ENCODE data around the gene NUTF2.

Gene NUTF2

DNA sequence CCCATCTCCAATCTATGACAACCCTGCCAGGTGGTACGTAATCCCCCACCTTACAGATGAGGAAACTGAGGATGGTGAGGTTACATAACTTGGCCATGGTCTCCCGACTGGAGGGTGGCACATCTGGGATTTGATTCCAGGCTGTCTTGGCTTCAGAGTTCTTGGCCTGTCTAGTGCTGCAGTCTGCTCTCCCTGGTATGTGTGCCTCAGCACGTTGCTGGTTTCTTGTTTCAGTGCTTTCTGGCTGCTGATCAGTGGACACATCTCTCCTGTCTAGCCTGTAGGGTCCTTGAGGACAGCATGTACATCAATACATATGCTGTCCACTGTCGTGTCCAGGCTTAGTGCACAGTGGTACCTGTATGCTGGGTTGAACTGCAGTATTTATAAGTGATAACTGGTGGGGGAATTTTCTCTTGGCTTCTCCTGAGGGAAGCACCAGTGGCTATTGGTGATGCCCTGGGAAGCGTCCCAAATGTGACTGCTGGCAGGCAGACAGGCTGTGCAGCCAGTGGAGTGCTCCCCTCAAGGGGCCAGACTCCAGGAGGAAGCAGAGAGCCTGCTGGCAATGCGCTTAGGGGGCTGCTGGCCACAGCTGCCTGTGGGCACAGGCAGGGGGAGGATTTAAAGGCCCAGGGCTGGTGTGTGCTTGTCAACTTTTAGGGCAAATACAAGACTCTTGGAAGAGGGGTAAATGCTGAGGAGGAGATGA lies 70.6 kb downstream of the NUTF2 start:
- POLR2A ChIA-PET (ENCODE audit: low non-redundant PET) = no interaction called here
- no peak for DNase-seq (ENCODE audit: low spot score)
- TF ChIP-seq, protein P1, sequence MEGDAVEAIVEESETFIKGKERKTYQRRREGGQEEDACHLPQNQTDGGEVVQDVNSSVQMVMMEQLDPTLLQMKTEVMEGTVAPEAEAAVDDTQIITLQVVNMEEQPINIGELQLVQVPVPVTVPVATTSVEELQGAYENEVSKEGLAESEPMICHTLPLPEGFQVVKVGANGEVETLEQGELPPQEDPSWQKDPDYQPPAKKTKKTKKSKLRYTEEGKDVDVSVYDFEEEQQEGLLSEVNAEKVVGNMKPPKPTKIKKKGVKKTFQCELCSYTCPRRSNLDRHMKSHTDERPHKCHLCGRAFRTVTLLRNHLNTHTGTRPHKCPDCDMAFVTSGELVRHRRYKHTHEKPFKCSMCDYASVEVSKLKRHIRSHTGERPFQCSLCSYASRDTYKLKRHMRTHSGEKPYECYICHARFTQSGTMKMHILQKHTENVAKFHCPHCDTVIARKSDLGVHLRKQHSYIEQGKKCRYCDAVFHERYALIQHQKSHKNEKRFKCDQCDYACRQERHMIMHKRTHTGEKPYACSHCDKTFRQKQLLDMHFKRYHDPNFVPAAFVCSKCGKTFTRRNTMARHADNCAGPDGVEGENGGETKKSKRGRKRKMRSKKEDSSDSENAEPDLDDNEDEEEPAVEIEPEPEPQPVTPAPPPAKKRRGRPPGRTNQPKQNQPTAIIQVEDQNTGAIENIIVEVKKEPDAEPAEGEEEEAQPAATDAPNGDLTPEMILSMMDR (conservative IDR thresholded peaks at IDR 0.05; ENCODE audit: low read depth) = no peak
- H3K27ac ChIP-seq = peak overlapping the region; percentile 79
- CTCF ChIA-PET = interaction anchor here (0.7 to 1.3 kb wide), 4 partner anchors 11 to 100 kb away, joined by 3 read pairs; no protein-coding TSS in a partner anchor

DNA sequence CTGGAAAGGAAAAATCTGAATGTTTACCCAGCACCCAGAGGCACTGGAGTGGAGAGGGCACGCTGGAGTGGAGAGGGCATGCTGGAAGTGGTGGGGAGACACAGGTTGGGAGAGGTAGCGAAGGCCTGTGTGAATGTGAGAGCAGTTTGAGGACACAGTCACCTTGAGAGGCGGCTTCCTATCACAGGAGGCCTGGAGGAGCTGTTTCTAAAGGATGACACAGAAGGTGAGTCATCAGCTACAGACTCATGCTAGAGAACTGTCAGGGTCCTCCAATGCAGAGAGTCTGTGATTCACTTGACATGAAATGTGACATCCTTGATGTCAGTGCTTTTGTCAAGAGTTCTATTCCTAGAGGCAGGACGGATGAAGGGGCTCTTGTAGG lies 71.1 kb downstream of the NUTF2 start:
- peak overlapping the region; percentile 79 for H3K27ac ChIP-seq
- POLR2A ChIA-PET (ENCODE audit: low non-redundant PET) = no interaction called here
- TF ChIP-seq, protein P1 (conservative IDR thresholded peaks at IDR 0.05; ENCODE audit: low read depth) = no peak
- peak; percentile 87 for DNase-seq (ENCODE audit: low spot score)
- CTCF ChIA-PET = interaction anchor here (0.7 to 1.3 kb wide), 2 partner anchors 11 to 101 kb away, joined by 3 read pairs; no protein-coding TSS in a partner anchor

DNA sequence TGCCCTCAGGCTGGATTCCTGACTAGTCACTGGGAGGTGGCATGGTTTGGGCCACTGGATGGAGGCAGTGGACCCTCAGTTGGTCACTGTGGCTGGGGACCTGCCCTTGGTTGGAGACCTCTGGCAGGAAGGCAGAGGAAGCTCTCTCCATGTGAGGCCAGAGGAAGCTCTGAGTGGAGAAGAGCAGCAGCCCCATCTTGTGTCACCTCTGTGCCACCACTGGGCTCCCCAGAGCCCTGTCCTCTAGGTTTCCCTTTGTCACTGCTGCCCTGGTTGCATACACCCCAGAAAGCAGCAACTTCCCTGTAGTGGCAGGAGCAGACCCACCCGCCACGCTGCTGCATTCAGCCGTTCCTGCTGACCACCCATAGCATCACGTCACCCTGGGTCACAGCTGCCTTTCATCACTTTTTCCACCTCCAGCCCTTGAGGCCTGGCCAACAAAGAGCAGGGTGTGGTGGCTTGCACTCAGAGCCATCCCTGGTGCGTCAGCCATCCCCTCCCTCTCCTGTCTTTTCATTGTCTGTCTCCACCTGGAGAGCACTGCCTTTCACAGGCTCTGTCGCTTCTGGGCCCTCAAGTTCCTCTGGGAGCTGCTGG lies 73.0 kb downstream of the NUTF2 start:
- POLR2A ChIA-PET (ENCODE audit: low non-redundant PET) = no interaction called here
- DNase-seq (ENCODE audit: low spot score) = no peak
- CTCF ChIA-PET = interaction anchor here (0.6 to 0.8 kb wide), 3 partner anchors 36 to 103 kb away, joined by 3 to 4 read pairs (median 4); partner anchors contain the start of gene NRN1L
- H3K27ac ChIP-seq = 0 out of 2 replicates have a peak overlapping the region, but pooled peaks have one; percentile 6
- TF ChIP-seq, protein P1 (conservative IDR thresholded peaks at IDR 0.05; ENCODE audit: low read depth) = no peak

All from RWPE1 (cell line).